ENCODE results near the gene AATF.

Gene AATF

DNA sequence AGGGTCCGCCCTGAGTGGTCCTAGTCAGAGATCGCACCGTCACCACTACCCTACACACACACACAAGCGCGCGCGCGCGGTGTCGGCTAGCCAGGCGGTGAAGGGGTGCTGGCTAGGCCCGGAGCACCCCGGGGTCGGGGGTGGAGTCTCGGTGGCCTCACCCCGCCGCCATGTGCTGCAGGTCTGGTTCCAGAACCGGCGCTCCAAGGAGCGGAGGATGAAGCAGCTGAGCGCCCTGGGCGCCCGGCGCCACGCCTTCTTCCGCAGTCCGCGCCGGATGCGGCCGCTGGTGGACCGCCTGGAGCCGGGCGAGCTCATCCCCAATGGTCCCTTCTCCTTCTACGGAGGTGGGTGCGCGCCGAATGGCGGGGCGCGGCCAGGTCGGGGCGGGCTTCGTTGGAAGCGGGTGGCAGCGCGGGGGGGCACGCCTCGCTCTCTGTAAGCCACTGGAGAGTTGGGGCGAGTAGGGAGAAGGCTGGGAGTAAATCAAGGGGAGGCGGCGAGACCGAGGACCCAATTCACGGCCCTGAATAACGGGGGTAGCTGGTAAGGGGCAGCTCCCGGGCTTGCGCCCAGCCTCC, 6.6 kb upstream of the AATF start:
- no peak for DNase-seq

DNA sequence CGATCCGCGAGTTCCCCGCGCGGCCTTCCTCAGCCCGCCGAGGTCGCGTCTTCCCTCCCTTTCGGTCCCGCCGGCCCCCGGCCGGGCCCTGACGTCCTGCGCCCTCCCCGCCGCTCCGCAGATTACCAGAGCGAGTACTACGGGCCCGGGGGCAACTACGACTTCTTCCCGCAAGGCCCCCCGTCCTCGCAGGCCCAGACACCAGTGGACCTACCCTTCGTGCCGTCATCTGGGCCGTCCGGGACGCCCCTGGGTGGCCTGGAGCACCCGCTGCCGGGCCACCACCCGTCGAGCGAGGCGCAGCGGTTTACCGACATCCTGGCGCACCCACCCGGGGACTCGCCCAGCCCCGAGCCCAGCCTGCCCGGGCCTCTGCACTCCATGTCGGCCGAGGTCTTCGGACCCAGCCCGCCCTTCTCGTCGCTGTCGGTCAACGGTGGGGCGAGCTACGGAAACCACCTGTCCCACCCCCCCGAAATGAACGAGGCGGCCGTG, 6.1 kb upstream of the AATF start:
- no peak for DNase-seq

DNA sequence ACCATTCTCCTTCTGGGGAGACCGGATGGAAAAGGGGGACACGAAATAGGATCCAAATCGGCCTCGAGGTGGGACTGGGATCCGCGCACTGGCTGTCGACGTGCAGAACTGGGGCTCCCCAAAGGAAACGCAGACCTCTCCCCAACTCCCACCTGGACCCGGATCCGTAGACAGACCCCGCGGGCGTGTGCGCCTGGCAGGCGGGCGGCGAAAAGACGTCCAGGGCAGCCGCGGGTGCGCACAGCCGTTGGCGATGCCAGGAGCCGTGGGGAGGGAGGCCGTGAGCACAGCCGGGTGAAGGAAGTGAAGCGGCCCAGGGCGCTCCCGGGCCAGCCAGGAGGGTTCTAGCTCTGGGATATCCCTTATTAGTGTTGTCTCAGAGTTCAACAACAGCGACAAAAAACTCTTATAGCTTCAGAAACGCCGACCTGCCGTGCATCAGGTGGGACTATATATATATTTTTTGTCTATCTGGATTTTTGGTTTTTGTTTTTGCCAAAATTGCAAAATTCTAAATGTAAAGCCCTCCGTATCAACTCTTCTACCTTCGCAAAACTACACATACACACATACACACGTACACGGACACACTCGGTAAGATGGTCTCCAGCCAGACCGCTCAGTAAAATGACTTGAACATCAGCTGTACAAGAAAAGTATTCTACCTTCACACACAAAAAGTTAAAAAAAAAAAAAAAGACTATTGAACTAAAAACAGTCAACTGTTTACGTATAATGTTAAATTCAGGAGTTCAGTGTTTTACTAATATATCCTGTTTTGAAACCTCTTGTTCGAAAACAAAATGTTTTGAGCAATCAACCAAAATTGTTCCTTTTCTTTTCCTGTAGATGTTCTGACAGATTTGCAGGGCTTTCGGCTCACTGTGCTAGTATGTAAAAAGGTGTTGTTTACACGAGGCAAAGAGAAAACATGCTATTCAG, 5.2 kb upstream of the AATF start:
- DNase-seq: no peak

DNA sequence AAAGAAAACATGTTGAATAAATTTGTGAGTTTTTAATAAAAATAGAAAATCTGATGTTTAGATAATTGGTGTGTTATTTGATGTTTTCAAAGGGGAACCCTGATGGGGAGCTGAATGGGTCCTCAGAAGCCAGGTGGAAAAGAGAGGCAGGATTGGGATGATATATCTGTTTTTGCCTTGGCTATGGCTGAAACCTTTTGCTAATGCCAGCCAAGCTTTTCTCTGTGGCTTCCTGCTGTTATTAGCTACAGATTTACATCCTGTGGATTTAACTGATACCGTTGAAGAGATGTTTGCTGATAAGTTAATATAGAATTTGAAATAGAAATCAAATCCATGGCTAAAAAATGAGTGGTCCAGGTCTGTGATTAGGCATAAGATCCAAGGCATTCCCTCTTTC, 4.2 kb upstream of the AATF start:
- no peak for DNase-seq

DNA sequence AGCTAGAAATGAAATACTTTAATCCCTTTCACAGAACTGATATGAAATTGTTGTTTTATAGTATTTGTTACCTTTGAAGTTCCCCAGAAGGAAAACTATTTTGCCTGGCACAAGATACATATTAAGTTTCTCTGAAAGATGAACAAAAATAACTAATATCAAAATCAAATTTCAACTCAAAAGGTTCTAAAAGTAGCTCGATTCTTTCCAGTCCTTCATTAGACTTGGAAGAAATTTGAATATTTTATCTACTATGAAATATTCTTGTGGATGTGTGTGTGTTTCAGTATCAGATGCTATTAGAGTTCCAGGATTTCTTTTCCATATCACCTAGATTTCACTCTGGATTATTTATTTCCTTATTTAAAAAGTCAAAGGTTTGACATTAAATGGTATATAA, 3.6 kb upstream of the AATF start:
- no peak for DNase-seq

DNA sequence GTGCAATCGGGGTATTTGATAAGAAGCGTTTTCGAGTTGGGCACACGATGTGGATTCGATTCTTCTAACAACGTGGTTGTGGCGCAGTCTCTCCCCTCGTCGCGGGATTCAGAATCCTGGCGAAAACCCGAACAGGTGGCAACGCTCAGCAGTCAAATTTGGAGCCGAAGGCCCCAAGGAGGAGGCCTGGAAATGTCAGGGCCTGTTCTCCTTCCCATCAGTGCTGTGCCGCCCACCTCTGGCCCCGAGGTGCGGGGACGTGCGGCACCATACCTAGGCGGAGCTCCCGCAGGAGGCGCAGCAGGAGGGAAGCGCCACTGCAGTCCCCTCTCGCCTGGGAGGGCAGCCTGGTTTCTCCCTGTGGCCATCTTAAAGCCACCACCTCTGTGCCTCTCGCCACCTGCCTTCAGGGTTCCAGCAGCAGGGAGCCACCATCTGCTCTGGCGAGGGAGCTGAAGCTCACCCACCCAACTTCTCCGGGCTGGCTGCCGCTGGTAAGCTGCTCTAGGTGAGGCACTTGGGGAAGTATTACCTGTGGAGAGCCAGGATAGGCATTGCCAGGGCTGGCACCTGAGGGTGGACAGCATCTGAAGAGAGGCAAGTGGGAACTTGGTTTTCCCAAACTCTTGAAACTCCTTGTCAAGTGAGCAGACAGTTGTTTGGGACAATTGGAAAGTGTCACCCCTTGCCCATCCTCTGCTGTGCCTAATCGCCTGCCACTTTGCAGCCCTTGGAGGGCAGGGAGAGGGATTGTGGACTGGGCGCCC, 2.6 kb upstream of the AATF start:
- no peak for DNase-seq

DNA sequence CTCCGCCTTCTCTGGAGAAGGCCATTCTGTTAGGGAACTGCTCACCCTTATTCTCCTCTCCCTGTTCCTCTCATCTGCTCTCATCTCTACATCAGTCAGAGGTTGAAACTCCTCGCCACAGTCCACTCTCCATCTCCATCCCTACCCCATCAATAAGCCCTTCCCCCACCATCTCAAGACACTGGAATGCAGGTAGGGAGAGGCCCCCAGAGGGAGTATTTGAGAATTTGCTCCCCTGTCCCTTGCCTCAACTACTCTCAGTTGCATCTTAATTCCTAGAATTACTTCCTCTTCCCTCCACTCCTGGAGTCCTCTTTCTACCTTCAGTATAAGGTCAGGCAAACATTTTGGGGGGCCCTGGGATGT, 2.0 kb upstream of the AATF start:
- DNase-seq: no peak

DNA sequence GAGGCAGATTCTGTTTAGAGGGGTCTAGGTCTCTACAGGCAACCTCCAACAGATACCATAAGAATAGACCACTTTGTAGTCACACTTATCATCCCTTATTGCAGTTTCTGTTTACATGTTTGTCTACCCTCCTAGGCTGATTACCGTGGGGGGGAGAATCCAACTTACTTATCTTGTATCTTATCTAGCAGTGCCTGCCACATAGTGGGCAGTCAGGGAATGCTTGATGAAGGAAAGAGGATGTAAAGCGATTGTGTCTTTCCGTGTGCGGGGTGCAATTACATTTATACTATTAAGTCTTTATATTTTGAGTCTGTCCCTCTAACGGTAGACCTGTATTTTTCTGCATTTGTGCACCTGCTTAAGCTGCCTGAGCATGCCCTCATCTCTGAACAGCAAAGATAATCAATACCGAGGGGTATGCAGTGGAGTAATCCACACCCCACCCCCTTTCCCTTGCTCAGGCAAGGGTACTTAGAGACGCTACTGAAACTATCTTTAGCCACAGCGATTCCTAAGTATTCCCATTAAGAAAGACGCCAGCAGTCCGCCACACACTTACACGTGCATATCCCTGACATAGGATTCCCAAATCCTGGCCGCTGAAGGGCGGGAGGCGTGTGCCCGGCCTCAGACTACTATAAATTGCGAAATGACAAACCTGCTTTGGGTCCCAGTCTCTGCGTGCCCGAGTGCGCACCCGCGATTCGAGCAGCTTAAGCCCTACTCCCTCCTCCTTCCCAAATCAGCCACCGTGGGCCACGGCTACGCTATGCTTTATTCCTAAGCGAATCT, 635 bp upstream of the AATF start:
- DNase-seq: no peak

DNA sequence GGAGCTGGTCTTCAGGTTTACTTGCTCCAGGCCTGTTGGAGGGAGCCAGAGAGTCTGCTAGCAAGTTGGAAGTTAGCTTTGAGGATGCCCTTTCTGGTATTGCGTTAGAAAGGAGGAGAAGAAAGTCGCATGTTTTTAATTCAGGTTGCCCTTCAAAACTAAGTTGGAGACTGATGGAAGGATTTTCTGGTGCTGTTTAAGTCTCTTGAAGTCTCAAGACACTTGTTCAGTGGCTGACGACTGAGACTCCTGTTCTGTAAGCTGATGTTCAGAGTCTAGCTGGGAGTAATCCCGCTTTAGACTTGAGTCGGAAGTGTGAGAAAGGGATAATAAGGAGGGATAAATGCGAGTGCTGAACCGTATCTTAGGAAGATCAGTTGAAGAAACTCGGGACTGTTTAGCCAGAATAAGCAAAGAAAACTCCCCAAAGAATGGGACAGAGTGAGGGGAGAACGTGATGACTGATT, 740 bp downstream of the AATF start:
- DNase-seq: no peak

DNA sequence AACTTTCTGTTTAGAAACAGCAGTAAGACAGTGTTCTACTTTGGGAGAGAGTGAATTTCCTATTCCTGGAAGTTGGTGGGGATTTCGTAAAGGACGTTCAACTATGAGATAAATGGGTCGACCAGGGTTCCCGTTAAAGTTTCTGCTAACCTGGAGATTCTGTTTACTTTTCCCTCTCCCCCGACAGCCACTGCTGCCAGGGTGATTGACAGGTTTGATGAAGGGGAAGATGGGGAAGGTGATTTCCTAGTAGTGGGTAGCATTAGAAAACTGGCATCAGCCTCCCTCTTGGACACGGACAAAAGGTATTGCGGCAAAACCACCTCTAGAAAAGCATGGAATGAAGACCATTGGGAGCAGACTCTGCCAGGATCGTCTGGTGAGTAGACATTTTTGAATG, 1.3 kb downstream of the AATF start:
- DNase-seq: no peak

DNA sequence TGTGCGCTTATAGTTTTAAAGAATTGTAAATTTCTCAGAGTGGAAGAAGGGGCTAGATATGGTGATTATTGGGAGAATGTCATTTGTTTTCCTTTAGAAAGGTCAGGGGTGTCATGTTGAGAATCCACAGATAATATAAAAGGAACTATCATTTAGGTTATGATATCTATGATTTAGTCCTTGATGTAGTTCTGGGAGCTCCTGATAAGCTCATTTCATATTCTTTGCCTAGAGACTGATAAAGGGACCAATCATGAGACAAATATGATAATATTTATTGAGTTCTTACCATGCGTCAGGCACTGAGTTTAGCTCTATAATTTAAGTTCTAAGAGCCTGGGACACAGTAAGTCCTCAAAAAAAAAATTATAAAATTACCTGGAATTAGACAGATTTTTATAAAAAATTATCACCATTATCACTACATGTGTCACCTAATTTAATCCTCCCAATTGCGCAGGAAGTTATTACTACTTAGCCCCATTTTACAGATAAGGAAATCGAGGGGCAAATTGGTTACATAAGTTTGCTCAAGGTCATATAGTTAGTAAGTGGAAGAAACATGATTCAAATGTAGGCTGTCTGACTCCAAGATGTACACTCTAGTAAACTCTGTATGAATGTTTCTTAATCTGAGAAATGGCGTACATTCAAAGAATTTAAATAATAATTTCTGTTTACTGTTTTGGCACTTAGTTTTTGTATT, 2.5 kb downstream of the AATF start:
- DNase-seq: no peak

DNA sequence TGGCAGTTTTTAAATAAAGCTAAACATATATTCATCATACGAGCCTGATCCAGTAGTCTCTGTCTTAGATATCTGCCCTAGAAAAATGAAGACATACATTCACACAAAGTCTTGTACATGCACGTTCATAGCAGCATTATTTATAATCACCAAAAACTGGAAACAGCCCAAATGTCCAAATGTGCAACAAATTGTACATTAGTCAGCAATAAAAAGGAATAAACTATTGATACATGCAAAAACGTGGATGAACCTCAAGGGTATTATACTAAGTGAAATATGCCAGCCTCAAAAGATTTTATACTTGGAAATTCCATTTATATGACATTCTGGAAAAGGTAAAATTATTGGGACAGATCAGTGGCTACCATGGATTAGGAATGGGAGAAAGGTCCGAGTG, 22.8 kb downstream of the AATF start:
- DNase-seq: no peak

DNA sequence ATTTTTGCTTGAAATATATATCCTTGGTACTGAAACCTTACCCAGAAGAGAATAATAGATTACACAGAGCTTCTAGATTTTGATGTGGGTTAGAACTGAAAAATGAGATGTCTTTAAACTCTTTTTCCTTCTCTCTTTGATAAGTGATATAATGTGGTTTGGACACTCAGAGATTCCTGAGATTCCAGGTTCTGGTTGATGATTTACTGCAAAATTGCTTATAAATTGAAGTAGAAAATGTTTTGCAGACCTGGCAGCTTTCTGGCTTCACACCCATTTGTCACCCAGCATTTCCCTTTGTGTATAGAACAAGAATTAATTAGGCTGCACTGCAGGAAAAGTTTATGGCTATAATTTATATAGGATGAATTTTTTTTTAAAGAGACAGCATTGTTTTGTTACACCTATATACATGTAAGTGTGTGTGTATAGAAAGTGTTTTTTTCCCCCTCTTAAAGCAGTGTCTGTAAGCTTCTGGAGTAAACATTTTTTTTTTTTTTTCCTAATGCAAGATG, 23.5 kb downstream of the AATF start:
- no peak for DNase-seq

DNA sequence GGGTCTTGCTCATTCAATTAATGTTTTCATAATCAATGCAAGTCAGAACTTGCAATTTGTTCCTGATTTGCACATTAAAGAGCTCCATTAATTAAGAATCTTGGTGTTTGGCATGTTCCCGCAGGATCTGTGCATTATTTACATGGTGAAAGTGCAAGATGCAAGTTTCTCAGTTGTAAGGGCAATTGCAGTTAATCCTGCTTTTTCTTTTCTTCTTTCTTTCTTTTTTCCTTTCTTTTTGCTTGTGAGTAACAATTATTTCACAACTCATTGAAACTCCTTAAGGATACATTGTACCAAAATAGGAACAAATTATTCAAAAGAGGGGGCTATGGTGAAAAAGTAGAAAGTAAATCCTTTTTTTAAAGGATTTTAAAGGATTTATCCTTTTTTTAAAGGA, 24.2 kb downstream of the AATF start:
- no peak for DNase-seq

DNA sequence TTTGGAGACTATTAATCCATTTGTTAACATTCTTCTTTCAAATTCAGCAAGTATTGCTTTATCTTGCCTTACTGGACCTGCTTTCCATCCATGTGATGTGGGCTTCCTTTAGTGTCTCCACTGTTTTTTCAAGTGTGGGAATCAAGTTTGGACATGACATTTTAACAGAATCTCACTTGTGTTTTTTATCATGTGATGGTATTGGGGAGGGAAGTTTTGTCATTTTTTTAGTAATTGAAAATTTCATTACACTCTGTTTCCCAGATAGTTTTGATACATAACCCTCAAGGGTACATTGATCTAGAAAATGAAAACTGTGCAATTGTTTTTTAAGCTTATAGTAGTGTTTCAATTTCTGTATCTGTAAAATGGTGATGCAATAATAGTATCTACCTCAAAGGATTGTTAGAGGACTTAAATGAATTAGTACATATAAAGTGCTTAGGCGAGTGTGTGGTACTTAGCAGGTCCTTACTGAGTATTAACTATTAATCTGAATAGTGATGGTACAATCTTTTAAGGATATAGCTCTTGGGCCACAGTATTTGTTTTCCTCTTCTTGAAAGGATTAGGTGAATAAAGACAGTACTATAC, 27.3 kb downstream of the AATF start:
- DNase-seq: no peak

DNA sequence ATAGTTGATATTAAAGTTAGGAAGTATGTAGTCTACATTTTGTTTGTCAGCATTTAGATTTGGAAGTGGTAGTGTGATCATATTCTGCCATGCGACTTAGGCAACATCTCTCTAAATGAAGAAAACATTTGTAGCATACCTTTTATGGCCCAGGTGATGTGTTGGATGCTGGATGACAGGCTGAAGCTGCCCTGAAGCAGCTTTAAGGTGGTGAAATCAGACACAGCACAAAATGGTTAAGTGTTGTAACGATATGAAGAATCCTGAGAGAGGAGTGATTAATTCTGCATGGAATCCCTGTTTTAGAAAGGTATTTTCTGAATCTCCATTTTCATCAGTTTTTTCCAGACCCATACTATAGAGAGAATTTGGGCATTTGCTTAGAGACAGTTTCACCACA, 28.3 kb downstream of the AATF start:
- no peak for DNase-seq

DNA sequence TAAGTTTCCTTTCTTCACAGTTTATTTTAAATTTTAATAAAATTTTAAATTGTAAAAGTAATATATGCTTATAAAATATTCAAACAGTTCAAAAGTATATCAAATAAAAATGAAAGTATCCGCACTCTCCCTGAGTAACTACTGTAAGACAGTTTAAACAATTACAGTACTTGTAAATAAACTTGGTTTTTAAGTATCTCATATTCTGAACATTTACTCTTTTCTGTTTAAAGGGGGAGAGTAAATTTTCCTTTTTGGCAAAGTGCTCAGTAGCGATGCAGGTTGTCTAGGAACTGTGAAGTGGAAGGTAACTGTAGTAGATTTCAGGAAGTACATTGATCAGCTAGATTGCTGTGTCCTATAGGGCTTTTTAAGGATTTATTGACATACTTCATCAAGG, 28.8 kb downstream of the AATF start:
- no peak for DNase-seq

DNA sequence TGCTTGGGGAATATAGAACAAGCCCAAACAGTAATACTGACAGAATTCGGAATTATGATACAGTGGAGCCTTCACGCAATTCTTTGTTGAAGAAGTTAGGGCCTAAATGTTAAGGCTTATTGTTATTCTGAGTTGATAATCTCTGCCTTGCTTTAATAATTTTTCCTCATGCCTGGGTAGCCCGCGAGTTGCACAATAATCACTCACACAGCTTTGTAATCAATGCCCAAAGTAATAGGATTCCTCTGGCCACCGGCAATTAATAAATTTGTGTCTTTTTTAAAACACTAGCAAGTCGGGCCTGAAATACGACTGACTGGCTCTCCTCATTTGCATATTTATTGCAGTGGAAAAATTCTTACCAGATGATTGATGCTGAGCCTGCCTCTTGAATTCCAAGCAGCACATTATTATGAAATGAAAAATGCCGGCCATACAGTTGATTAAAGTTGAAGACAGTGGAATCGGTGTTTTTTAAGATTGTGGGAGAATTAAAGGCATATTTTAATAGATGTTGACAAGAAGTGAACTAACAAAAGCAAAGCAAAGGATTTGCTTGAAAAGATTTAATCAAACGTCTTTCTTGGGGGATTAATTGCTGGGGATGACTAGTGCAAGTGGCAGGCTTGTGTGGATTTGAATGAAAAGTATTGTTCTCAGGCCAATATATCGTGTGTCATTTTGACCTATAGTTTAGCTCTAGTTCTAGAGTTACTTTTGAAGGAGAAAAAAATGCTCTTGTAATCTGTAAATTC, 30.2 kb downstream of the AATF start:
- DNase-seq: no peak

DNA sequence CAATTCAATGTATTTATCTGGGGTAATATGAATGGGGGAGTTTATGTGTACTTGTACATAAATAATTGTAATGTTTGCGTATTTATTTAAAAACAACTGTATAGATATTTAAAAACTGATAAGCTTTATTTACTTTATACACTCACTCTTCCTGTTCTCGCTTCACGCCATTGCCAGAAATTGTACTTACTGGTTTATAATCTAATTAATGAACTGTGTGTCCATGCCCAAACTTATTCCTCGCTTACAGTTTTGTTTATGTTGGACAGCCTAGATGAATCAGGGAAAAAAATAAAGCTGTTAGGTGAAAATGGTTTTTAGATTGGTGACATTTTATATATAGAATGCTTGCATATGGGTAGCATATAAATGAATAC, 30.8 kb downstream of the AATF start:
- no peak for DNase-seq

DNA sequence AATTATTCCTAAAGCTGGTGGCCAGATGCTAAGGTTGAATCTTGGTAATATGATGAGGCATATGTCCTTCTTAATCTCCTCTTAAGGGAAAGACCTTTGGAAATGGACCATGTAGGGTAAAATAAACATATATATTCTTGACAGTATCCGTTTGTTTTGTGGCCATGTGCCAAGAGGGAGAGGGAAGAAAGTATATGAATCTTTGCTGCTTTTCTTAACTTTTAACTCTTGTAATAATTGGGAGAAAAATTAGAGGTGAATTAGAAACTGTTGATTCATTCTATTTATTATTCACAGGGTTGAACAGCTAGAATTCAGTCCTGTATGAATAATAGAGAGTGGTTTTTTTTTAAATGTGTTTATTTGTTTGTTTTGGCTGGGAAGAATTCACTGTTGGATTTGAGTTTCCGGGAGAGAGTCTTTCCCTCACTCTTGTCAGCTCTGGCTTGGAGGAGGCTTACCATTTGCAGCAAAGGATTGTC, 31.6 kb downstream of the AATF start:
- DNase-seq: no peak

DNA sequence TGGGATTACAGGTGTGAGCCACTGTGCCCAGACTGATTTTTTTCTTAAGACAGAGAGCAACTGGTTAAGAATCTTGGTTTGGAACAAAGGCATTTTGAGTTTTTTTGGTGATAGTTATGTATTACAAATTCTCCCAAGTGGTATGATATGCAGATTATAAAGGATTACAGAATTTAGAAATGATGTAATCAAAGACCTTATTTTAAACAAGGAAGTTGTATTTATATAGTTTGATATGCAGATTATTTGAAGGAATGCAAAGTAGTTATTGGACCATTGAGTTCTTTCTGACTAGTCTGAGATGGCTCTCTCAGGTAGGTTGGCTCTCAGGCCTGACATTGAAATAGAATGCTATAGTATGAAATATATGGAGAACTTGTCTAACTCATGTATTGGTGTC, 34.9 kb downstream of the AATF start:
- no peak for DNase-seq

Data from stimulated activated CD4-positive, alpha-beta T cell treated with anti-CD3 and anti-CD28 coated beads, Interleukin-2, amount 100 ng/mL, for 48 hours (primary cell).